ENCODE measurements around the gene DCLK3.

DCLK3 gene

DNA sequence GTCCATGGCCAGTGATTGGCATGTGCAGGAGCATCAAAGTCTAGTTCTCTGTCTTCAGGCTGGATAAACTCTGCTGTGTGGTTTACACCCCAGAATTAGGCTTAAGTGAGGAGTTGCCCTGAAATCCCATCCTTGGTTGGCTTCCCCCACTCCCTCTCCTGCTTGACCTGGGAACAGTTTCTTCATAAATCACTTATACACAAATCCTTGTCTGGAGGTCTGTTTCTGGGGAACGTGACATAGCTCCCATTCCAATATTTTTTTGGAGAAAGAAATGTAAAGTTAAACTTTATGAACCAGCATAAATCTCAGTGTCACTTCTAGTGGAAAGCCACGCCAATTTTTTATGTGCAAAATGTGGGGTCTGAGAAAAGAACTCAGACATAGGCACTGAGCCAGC, 98.2 kb downstream of the DCLK3 start:
- DNase-seq, result no peak

GRCh38 chr3:36663666-36664291, 100.6 kb downstream of the DCLK3 start:
- no peak for DNase-seq

GRCh38 chr3:36662626-36663025, 101.7 kb downstream of the DCLK3 start:
- no peak for DNase-seq

Data from activated CD4-positive, CD25-positive, alpha-beta regulatory T cell (primary cell).